Natural killer cell treated with Interleukin-12 subunit alpha and Interleukin-12 subunit beta and Interleukin-15 and Interleukin-18, amount 100 ng/mL, for 72 hours (primary cell): ENCODE results near the gene CHRM3. TPM values are rescaled to one million over a fixed set of nuclear protein-coding genes. Genes with fewer than 3 reads are reported as not detected.

Experiments
- ATAC-seq, 2 donors: fragments of 150-1000 bp; cut with Tn5 transposase in 1 of 2; sonication (Bioruptor Pico), chemical (Tn5 transposase) in 1 of 2; 2 replicates each; pipeline ENCODE4 v1.10.0; 2021
- DNase-seq: peaks from one replicate; pipeline ENCODE4 v3.0.0; 2022; ENCODE audit warnings: low spot score
- H3K27ac Mint-ChIP-seq, 2 donors: 1 replicate in 1 of 2; 2 replicates in 1 of 2; pipeline ENCODE4 v1.8.0; 2022; ENCODE audit warnings: mixed read lengths in 2 of 2, mild to moderate bottlenecking in 1 of 2, moderate library complexity in 1 of 2
- H3K27me3 Mint-ChIP-seq, 2 donors: 1 replicate in 1 of 2; 2 replicates in 1 of 2; pipeline ENCODE4 v1.8.0; 2022; ENCODE audit warnings: mixed read lengths in 2 of 2
- H3K36me3 Mint-ChIP-seq: one replicate; pipeline ENCODE4 v1.8.0; 2022; ENCODE audit warnings: mixed read lengths
- H3K4me1 Mint-ChIP-seq, 2 donors: 1 replicate in 1 of 2; 2 replicates in 1 of 2; pipeline ENCODE4 v1.8.0; 2022; ENCODE audit warnings: low read depth in 2 of 2, mixed read lengths in 2 of 2, mild to moderate bottlenecking in 1 of 2
- H3K4me3 Mint-ChIP-seq: one replicate; pipeline ENCODE4 v1.8.0; 2022; ENCODE audit warnings: mixed read lengths
- H3K9me3 Mint-ChIP-seq: 2 replicates; pipeline ENCODE4 v1.8.0; 2022; ENCODE audit warnings: mixed read lengths
- total RNA-seq, 2 donors: library from RNA; stranded (reverse); gene quantifications; one replicate each; pipeline ENCODE4 v1.2.3, GENCODE V29; 2022

The CHRM3 gene
- total RNA-seq, 2 donors from 2014 or later, result not detected

GRCh38 chr1:239426821-239427475 is 40.6 kb downstream of the CHRM3 start:
- Mint-ChIP-seq H3K27ac (no peak overlapping the region), H3K4me3 (no peak overlapping the region), H3K4me1 (peaks cover 0 to 8% of the 10 kb centered on the region in 2 donors), H3K36me3 (no peaks in the 10 kb centered on the region), H3K9me3 (no peaks in the 10 kb centered on the region), H3K27me3 (peaks cover 5 to 16% of the 10 kb centered on the region in 2 donors)
- ATAC-seq (no peak), DNase-seq (no peak)

DNA sequence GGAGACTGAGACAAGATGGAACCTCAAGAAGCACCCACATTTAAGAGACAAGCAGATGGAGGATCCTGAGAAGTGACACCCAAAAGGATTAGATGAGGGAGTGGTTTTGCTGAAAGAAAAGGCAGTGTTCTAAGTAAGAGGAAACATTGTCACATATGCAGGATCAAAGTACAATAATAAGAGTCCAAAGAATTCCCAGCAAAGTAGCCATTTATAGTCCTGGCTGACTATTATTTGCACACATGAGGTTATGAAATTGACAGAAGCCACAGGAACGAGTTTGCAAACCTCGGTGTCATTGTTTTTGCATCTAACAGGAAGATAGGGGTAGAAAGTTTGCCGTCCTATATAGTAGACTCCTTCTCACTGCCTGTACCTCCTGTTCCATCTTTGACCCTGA is 41.3 kb downstream of the CHRM3 start:
- H3K27me3 Mint-ChIP-seq, result peaks cover 4 to 16% of the 10 kb centered on the region in 2 donors
- ATAC-seq (no peak), DNase-seq (no peak)
- no peaks in the 10 kb centered on the region for H3K9me3 Mint-ChIP-seq
- H3K4me3 Mint-ChIP-seq, result no peak overlapping the region
- H3K4me1 Mint-ChIP-seq, result peaks cover 0 to 8% of the 10 kb centered on the region in 2 donors
- H3K27ac Mint-ChIP-seq, result no peak overlapping the region
- H3K36me3 Mint-ChIP-seq, result no peaks in the 10 kb centered on the region

- H3K4me1 Mint-ChIP-seq, result peaks cover 0 to 8% of the 10 kb centered on the region in 2 donors
- no peak for ATAC-seq
- no peak overlapping the region for H3K4me3 Mint-ChIP-seq
- no peak overlapping the region for H3K27ac Mint-ChIP-seq
- DNase-seq, result no peak
- H3K9me3 Mint-ChIP-seq, result no peaks in the 10 kb centered on the region
- no peaks in the 10 kb centered on the region for H3K36me3 Mint-ChIP-seq
- H3K27me3 Mint-ChIP-seq, result peaks cover 3 to 16% of the 10 kb centered on the region in 2 donors
Observed at GRCh38 chr1:239428120-239428710, 41.8 kb downstream of the CHRM3 start.

DNA sequence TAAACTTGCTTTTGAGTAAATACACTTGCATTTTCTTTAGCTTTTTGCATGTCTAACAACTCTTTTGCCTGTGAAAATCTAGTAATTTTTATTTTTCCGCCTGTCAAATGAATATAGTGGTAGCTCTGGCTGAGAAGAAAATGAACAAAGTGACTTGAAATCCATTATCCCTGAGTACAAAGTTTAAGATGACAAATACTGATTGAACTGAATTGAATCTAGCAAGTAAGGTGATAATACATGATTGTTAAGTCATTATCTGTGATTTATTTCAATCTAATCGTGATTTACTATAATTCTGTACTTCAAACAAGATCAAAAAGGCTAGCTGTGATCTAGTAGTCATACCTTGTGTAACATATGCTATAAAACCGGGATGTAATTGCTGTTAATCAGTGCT is 42.8 kb downstream of the CHRM3 start:
- peaks cover 0 to 8% of the 10 kb centered on the region in 2 donors for H3K4me1 Mint-ChIP-seq
- no peak overlapping the region for H3K4me3 Mint-ChIP-seq
- DNase-seq (no peak), ATAC-seq (no peak)
- H3K27me3 Mint-ChIP-seq, result peaks cover 3 to 21% of the 10 kb centered on the region in 2 donors
- H3K27ac Mint-ChIP-seq, result no peak overlapping the region
- H3K9me3 Mint-ChIP-seq, result no peaks in the 10 kb centered on the region
- H3K36me3 Mint-ChIP-seq, result no peaks in the 10 kb centered on the region

DNA sequence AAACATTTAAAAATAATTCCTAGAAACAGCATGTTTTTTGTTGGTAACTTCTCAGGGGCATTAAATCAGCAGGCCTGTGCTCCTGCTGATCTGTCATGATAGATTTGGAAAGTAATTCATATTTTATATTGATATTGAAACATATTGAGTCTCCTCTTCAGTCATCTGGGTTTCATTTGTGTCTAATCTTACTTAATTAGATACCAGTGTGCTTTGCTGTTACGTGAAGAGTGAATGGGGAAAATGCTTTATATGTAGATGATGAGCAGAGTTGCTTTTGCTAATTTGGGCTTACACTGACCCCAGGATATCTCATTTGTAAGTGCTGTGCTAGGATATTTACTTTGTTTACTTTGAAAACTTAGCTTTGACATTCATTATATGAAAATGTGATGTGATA is 45.9 kb downstream of the CHRM3 start:
- peaks cover 3 to 14% of the 10 kb centered on the region in 2 donors for H3K27me3 Mint-ChIP-seq
- H3K27ac Mint-ChIP-seq, result no peak overlapping the region
- ATAC-seq, result no peak
- no peaks in the 10 kb centered on the region for H3K4me1 Mint-ChIP-seq
- no peak overlapping the region for H3K4me3 Mint-ChIP-seq
- no peaks in the 10 kb centered on the region for H3K9me3 Mint-ChIP-seq
- no peaks in the 10 kb centered on the region for H3K36me3 Mint-ChIP-seq
- DNase-seq, result no peak

GRCh38 chr1:239434181-239434580 is 47.8 kb downstream of the CHRM3 start:
- no peak for DNase-seq
- H3K27me3 Mint-ChIP-seq, result peaks cover 3 to 13% of the 10 kb centered on the region in 2 donors
- ATAC-seq, result no peak
- H3K4me1 Mint-ChIP-seq, result no peaks in the 10 kb centered on the region
- H3K9me3 Mint-ChIP-seq, result no peaks in the 10 kb centered on the region
- H3K4me3 Mint-ChIP-seq, result no peak overlapping the region
- no peak overlapping the region for H3K27ac Mint-ChIP-seq
- no peaks in the 10 kb centered on the region for H3K36me3 Mint-ChIP-seq
